ENCODE results near the gene CAPS.

DNA sequence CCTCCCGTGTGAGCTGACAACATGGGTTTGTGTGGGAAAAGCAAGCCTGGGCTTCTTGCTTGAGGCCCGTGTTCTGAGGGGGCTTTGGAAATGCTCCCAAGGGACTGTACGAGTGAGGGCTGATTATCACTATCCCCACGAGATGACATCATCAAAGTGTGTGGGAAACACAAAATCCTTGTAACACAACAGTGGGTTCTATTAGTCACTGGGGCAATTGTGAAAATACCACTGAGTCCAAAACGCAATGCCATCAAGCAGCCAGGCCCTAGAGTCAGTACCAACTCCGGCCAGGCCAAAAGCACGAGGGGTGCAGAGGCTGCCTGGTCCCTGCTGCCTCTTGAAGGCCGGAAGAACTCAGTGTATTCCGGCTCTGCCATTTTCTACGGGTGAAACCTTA is 29.6 kb downstream of the CAPS start:
- TF ChIP-seq POLR2A (IDR thresholded peaks at IDR 0.05): no peak
- TF ChIP-seq, protein P1, sequence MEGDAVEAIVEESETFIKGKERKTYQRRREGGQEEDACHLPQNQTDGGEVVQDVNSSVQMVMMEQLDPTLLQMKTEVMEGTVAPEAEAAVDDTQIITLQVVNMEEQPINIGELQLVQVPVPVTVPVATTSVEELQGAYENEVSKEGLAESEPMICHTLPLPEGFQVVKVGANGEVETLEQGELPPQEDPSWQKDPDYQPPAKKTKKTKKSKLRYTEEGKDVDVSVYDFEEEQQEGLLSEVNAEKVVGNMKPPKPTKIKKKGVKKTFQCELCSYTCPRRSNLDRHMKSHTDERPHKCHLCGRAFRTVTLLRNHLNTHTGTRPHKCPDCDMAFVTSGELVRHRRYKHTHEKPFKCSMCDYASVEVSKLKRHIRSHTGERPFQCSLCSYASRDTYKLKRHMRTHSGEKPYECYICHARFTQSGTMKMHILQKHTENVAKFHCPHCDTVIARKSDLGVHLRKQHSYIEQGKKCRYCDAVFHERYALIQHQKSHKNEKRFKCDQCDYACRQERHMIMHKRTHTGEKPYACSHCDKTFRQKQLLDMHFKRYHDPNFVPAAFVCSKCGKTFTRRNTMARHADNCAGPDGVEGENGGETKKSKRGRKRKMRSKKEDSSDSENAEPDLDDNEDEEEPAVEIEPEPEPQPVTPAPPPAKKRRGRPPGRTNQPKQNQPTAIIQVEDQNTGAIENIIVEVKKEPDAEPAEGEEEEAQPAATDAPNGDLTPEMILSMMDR (IDR thresholded peaks at IDR 0.05 in 4 of 5, conservative IDR thresholded peaks at IDR 0.05 in 1 of 5): no peak
